NCI-H1694 (cell line): ENCODE results near the gene TMEM86A.

Source experiments
- DNase-seq: peaks from one replicate; lab custom pipeline; 2025; lab: John Stamatoyannopoulos, UW

Gene TMEM86A

DNA sequence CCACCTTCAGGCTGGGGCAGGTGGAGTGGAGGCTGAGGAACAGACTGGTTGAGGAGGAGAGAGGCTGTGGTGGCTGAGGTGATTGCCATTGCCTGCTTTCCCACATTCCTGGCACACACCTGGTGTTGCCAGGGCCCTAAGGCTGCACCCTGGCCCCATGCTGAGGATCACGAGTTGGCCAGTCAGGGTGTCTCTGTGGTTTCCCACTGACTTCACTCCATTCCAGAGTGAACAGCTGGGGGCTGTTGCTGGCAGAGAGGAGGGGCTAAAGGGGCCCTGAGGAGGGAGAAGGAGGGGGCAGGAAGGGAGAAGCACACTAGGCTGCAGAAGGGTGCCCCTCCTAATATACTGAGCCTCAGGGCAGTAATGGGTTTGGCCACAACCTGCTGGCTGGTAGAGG, 1.8 kb downstream of the TMEM86A start:
- DNase-seq = no peak

DNA sequence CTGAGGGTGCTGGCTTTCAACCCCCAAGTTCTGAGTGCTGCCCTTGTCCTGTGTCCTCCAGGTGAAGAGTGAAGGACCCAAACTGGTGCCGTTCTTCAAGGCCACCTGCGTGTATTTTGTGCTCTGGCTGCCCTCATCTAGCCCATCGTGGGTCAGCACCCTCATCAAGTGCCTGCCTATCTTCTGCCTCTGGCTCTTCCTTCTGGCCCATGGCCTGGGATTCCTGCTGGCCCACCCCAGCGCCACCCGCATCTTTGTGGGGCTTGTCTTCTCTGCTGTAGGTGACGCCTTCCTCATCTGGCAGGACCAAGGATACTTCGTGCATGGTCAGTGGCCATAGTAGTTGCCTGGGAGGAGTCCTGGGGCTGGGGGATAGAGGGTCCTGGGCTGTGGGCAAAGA, 2.3 kb downstream of the TMEM86A start:
- no peak for DNase-seq

GRCh38 chr11:18701614-18702216, 3.1 kb downstream of the TMEM86A start:
- DNase-seq = no peak

DNA sequence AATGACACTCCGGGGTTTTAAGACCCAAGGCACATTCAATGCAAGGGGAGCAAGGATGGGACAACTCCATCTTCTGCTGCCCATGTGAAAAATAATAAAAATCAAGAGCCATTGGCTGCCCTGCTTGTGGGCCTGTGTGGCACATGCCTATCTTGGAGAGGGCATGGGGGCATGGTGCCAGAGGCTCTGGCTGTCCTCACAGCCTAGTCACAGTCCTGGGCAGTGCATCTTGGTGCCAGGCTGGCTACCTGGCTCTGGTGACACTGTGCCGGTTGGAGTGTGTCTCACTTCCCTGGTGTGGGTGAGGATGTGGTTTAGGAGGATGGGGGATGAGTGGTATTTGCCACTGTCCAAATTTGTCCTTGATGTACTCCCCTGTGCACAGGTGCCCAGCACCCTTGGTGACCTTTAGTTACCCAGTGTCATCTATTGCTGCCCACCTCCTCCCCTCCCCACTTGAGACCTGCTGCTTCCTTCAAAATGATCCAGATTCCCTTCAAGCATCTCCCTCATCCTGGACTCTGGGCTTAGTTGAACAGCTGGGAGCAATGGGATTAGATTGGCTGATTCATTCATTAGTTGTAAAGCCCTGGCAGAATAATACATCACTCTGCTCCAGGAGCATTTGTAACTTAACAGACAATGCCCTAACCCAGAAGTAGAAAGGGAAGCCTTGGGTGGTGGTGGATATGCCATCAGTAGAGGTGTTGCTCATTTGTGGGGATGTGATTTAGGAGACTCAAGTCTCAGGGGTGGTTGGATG, 4.6 kb downstream of the TMEM86A start:
- DNase-seq = no peak

GRCh38 chr11:18704045-18704645, 5.6 kb downstream of the TMEM86A start:
- DNase-seq = no peak

DNA sequence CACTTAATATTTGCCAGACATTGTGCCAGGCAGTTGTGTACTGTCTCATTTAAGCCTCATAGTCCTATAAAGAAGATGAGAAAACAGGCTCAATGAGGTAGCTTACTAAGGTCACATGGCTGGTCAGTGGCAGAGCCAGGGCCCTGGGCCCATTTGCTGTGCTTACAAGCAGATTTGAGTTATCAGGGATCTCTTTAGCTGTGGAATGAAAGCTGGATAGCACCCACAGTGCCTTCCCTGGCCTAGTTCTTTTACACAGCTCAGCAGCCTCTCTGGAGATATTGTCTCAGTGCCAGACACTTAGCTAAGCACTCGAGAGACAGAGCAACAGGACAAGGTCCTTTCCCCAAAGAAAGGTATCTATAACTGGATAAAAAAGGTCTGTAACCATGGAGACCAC, 6.1 kb downstream of the TMEM86A start:
- DNase-seq = no peak

DNA sequence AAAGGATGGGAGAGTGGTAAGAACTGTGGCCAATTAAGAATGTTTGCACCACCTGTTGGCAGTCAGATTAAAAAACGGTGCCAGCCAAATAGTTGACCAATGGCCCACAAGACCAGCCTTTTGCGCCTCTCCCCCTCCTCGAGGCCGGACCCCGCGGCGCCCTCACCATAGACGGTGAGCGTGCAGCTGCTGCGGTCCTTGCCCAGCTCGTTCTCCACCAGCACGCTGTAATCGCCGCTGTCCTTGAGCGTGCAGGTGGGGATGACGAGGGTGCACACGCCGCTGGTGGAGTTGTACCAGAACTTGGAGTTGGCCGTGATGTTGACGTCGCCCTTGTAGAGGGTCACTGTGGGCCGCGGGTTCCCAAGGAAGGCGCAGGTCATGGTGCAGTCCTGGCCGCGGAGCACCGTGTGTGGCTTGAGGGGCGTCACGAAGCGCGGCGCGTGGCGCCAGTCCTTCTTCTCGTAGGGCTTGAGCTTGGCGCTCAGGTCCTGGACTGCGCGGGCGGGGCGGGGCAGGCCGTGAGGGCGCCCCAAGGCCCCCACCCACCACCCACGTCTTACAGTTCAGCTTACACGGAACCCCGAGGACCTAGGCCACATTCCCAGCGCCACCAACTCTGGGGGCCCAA, 7.2 kb downstream of the TMEM86A start:
- no peak for DNase-seq

GRCh38 chr11:18706330-18707243, 8.0 kb downstream of the TMEM86A start:
- DNase-seq = no peak

DNA sequence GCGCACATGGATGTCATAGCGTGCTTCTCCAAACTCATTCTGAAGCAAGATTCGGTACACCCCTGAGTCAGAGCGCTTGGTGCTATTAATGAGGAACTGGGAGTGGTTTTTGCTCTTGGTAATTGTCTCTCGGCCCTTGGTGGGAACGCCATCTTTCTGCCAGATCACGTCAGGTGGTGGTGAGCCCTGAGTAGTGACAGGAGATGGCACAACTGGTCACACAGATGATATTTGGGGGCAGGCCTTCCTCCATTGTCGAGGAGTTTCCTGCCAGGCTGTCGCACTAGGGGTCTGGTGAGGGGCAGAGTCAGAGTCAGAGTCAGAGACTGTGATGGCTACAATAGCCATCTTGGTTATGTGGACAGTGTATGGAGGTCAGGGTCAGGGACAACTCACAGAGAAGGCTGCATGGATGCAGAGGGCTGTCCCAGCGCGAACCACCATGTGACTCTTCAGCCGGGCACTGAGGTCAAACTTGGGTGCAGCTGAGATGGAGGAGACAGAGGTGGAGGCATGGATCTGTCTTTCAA, 9.3 kb downstream of the TMEM86A start:
- no peak for DNase-seq

DNA sequence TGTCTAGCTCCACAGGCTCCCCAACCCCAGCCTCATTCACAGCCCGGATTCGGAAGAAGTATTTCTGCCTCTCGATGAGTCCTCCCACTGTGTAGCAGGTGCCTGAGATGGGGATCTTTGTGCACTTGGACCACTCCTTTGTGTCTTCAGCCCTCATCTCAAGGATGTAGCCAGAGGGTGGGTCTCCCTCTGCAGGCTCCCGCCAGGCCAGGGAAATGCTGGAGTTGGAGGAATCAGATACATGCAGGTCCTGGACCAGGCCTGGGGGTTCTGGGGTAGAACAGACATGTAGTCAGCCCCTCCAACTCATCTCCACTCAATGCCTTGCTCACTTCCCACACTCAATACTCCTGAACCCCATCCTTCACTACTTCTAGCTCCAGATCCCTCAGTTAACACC, 10.8 kb downstream of the TMEM86A start:
- no peak for DNase-seq

DNA sequence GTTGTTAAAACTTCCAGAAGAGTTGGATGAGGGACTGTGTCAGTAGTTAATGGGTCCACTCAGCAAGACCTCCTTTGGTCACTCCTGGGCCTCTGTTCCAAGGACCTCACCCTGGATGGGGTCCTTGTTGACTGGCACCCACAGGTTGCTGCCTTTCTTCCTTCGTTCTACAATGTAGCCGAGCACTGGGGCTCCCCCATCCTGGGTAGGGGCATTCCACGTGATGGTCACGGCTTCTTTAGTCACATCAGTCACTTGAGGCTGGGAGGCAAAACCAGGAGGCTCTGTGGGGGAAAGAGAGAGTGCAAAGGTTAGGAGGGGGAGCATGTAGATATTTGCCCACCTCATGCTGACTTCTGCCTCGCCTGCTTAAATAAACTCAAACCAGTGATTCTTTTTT, 12.0 kb downstream of the TMEM86A start:
- no peak for DNase-seq

GRCh38 chr11:18713646-18714442, 15.3 kb downstream of the TMEM86A start:
- no peak for DNase-seq

DNA sequence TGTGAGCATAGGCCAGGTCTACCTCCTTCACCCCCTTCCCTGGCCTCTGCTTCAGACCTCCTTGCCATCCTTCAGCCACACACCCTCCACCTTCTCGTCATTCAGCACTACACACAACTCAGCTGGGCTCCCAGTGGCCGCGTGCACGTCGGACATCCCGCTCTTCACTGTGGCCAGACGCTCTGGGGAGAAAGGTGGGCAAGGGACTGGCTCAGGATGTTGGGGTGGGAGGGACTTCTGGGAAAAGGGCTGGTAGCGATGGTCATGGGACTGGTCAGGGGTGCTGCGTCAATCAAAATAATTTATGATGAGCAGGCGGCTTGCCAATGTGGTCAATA, 15.8 kb downstream of the TMEM86A start:
- DNase-seq = no peak

DNA sequence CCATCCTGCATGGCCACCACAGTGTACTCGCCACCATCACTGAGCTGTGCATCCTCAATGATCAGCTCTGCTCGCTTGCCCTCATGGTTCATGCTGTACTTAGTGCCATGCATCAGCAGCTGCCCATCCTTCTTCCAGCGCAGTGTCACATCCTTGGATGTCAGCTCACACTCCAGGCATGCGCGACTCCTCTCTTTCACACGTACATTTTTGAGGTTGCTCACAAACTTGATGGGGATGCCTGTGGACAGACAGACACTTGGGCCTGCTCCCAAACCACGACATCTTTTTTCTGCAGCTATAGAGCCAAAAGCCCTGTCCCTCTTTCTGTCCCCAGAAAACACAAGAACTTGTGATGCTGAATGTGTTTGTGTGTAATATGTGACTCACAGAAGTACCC, 16.9 kb downstream of the TMEM86A start:
- DNase-seq = no peak

- DNase-seq = no peak
These were observed 21.7 kb downstream of the TMEM86A start for GRCh38 chr11:18720091-18720807.

DNA sequence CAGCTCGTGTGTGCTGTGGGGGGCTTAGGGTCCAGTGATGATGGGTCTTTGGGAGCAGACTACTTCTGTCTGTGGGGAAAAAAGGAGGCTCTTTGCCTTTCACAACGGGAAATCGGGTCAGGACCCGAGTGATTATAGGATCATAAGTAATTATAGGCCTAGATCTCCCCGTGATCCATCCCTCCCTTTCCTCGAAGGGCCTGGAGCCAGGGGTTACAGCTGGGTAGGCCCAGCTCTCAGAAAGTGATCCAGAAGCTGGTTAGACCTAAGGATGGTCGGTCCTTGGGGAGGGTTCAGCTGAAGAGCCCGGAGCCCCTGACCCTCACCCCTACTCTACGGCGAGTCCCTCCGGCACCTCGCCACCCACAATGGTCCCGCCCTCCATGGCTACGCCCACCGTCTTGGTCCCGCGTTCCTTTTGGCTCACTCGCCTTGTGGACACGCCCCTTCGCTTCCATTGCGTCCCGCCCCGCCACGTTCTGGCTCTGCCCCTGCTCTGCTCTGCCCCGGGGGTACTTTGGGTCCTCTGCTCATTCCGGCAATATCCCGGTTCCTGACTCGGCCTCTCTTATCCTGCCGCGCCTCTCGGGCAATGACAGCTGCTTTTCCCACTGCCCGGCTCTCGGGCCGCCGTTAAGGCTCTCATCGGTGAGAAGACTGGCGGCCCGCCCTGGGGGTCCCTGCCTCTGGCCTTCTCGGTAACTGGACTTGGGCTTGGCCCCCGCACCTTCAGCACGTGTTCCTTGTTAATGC, 22.4 kb downstream of the TMEM86A start:
- no peak for DNase-seq

- DNase-seq = no peak
These were observed 23.1 kb downstream of the TMEM86A start for GRCh38 chr11:18721561-18722292.

DNA sequence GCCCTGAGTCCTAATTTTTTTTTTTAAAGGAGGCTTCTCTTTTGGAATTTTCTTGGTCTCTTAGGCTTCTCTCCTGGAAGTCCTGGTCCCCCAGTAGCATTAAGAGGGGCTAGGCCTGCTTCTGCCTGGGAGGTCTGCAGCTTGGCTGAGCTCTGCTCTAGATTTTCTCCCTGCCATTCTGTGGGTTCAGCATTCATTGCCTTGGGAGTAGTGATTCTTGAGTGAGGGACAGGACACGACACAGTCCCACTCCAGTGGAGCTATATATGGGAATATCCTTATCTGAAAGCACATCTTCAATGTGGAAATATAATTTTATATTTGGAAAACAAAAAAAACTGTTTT, 23.7 kb downstream of the TMEM86A start:
- no peak for DNase-seq

DNA sequence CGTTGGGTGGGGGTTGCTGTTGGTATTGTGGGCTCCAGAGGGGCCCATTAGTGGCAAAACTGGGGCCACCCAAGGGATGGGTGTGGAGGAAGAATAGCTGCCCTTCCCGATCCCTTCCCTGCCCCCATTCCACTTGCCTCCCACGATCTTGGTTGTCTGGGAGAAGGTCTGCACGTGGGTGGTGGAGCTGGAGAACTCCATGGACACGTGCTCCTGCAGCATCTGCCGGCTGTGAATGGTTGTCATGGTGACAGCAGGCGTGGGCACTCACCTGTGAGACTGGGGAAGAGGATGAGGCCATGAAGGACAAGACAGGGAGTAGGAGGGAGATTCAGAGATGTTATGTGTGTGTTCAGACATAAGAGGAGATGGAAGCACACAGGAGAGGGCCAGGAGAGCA, 25.4 kb downstream of the TMEM86A start:
- no peak for DNase-seq
